Measurements from ENCODE around the gene ELP5. TPM values are rescaled to one million over a fixed set of nuclear protein-coding genes. Genes with fewer than 3 reads are reported as not detected.

ELP5 gene
- total RNA-seq, 2 donors from 2014 or later, result 10.2 to 16.3 TPM

GRCh38 chr17:7284911-7285310, 32.9 kb downstream of the ELP5 start:
- intact Hi-C loops (cut with DNase I), result loop anchor here (5.0 to 10.0 kb wide), 2 partner anchors 57 to 220 kb away; no protein-coding TSS in a partner anchor
- TF ChIP-seq CTCF (IDR thresholded peaks at IDR 0.05) (no peak), POLR2A (IDR thresholded peaks at IDR 0.05) (no peak)
- ATAC-seq (no peak), DNase-seq (no peak)
- 80 to 95% methylated on average over 1 to 16 of the region's 16 CpGs for WGBS, 2 donors
- peaks cover 24% of the 10 kb centered on the region for H3K4me1 ChIP-seq
- H3K36me3 ChIP-seq (replicated peaks in 1 of 2; ENCODE audit: insufficient read depth in 1 of 2, low read depth in 2 of 2), result no peaks in the 10 kb centered on the region
- H3K4me3 ChIP-seq, result no peak overlapping the region
- H3K27me3 ChIP-seq, result no peaks in the 10 kb centered on the region
- no peaks in the 10 kb centered on the region for H3K9me3 ChIP-seq
- no peak overlapping the region for H3K27ac ChIP-seq

GRCh38 chr17:7285679-7286078, 33.7 kb downstream of the ELP5 start:
- DNase-seq (no peak), ATAC-seq (no peak)
- intact Hi-C loops (cut with DNase I), result loop anchor here (5.0 to 10.0 kb wide), 2 partner anchors 57 to 221 kb away; no protein-coding TSS in a partner anchor
- Histone ChIP-seq H3K27ac (no peak overlapping the region), H3K27me3 (no peaks in the 10 kb centered on the region), H3K4me3 (no peak overlapping the region), H3K4me1 (peaks cover 19% of the 10 kb centered on the region), H3K9me3 (no peaks in the 10 kb centered on the region), H3K36me3 (replicated peaks in 1 of 2; ENCODE audit: insufficient read depth in 1 of 2, low read depth in 2 of 2) (no peaks in the 10 kb centered on the region)
- 86 to 91% methylated on average over 12 of the region's 12 CpGs for WGBS, 2 donors
- no peak for TF ChIP-seq CTCF (IDR thresholded peaks at IDR 0.05)
- TF ChIP-seq POLR2A (IDR thresholded peaks at IDR 0.05), result no peak

GRCh38 chr17:7289256-7290032, 37.4 kb downstream of the ELP5 start:
- DNase-seq (no peak), ATAC-seq (no peak)
- Histone ChIP-seq H3K27me3 (no peaks in the 10 kb centered on the region), H3K4me1 (peaks cover 9% of the 10 kb centered on the region), H3K4me3 (no peak overlapping the region), H3K9me3 (no peaks in the 10 kb centered on the region), H3K27ac (no peak overlapping the region), H3K36me3 (replicated peaks in 1 of 2; ENCODE audit: insufficient read depth in 1 of 2, low read depth in 2 of 2) (no peaks in the 10 kb centered on the region)
- 91 to 93% methylated on average over 6 to 15 of the region's 18 CpGs for WGBS, 2 donors
- TF ChIP-seq CTCF (IDR thresholded peaks at IDR 0.05) (no peak), POLR2A (IDR thresholded peaks at IDR 0.05) (no peak)
- intact Hi-C loops (cut with DNase I), result loop anchor here (5.0 to 10.0 kb wide), 2 partner anchors 53 to 225 kb away; no protein-coding TSS in a partner anchor

GRCh38 chr17:7290166-7290565, 38.2 kb downstream of the ELP5 start:
- H3K9me3 ChIP-seq, result no peaks in the 10 kb centered on the region
- intact Hi-C loops (cut with DNase I), result no loop called here
- no peaks in the 10 kb centered on the region for H3K36me3 ChIP-seq (replicated peaks in 1 of 2; ENCODE audit: insufficient read depth in 1 of 2, low read depth in 2 of 2)
- H3K27ac ChIP-seq, result no peak overlapping the region
- TF ChIP-seq CTCF (IDR thresholded peaks at IDR 0.05) (no peak), POLR2A (IDR thresholded peaks at IDR 0.05) (no peak)
- no peak for DNase-seq
- WGBS, 2 donors, result 89 to 93% methylated on average over 19 of the region's 19 CpGs
- H3K4me1 ChIP-seq, result peaks cover 16% of the 10 kb centered on the region
- ATAC-seq, result no peak
- no peaks in the 10 kb centered on the region for H3K27me3 ChIP-seq
- H3K4me3 ChIP-seq, result no peak overlapping the region

- 80 to 83% methylated on average over 11 of the region's 11 CpGs for WGBS, 2 donors
- intact Hi-C loops (cut with DNase I), result no loop called here
- Histone ChIP-seq H3K9me3 (no peaks in the 10 kb centered on the region), H3K36me3 (replicated peaks in 1 of 2; ENCODE audit: insufficient read depth in 1 of 2, low read depth in 2 of 2) (no peaks in the 10 kb centered on the region), H3K4me3 (no peak overlapping the region), H3K4me1 (peaks cover 21% of the 10 kb centered on the region), H3K27ac (no peak overlapping the region), H3K27me3 (no peaks in the 10 kb centered on the region)
- DNase-seq (no peak), ATAC-seq (no peak)
- no peak for TF ChIP-seq POLR2A (IDR thresholded peaks at IDR 0.05)
- TF ChIP-seq CTCF (IDR thresholded peaks at IDR 0.05), result no peak
Measured at GRCh38 chr17:7290685-7291084, 38.7 kb downstream of the ELP5 start.

All from body of pancreas (tissue), 4 donors.